ENCODE results near the gene KCND2.
A peak's percentile ranks its signal among the peaks of the same experiment; 100 is the strongest.

KCND2 gene

DNA sequence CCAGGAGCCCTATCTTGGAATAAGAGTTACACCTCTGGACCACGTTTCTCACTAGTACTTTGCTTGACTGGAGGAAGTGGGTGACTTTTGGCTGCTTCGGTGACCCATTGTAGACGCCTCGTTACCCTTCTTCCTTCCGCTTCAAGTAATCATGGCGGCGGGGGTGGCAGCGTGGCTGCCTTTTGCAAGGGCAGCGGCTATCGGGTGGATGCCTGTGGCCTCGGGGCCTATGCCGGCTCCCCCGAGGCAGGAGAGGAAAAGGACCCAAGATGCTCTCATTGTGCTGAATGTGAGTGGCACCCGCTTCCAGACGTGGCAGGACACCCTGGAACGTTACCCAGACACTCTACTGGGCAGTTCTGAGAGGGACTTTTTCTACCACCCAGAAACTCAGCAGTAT, 1.5 kb downstream of the KCND2 start:
- TF ChIP-seq, protein P1, sequence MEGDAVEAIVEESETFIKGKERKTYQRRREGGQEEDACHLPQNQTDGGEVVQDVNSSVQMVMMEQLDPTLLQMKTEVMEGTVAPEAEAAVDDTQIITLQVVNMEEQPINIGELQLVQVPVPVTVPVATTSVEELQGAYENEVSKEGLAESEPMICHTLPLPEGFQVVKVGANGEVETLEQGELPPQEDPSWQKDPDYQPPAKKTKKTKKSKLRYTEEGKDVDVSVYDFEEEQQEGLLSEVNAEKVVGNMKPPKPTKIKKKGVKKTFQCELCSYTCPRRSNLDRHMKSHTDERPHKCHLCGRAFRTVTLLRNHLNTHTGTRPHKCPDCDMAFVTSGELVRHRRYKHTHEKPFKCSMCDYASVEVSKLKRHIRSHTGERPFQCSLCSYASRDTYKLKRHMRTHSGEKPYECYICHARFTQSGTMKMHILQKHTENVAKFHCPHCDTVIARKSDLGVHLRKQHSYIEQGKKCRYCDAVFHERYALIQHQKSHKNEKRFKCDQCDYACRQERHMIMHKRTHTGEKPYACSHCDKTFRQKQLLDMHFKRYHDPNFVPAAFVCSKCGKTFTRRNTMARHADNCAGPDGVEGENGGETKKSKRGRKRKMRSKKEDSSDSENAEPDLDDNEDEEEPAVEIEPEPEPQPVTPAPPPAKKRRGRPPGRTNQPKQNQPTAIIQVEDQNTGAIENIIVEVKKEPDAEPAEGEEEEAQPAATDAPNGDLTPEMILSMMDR (conservative IDR thresholded peaks at IDR 0.05; ENCODE audit: control insufficient read depth, insufficient read depth, low read depth, low read length) = no peak
- H3K4me3 ChIP-seq (ENCODE audit: control insufficient read depth, low read depth, low read length) = no peak overlapping the region
- no peak for DNase-seq (ENCODE audit: low read depth)

- TF ChIP-seq, protein P1 (conservative IDR thresholded peaks at IDR 0.05; ENCODE audit: control insufficient read depth, insufficient read depth, low read depth, low read length) = no peak
These were observed 1.9 kb downstream of the KCND2 start for GRCh38 chr7:120274899-120275298.

GRCh38 chr7:120276720-120277119, 3.7 kb downstream of the KCND2 start:
- DNase-seq (ENCODE audit: low read depth) = no peak
- H3K4me3 ChIP-seq (ENCODE audit: control insufficient read depth, low read depth, low read length) = no peak overlapping the region
- TF ChIP-seq, protein P1 (conservative IDR thresholded peaks at IDR 0.05; ENCODE audit: control insufficient read depth, insufficient read depth, low read depth, low read length) = no peak

More at GRCh38 chr7:120274899-120275298, 1.9 kb downstream of the KCND2 start:
- H3K4me3 ChIP-seq (ENCODE audit: control insufficient read depth, low read depth, low read length) = no peak overlapping the region
- DNase-seq (ENCODE audit: low read depth) = no peak

GRCh38 chr7:120278773-120279172, 5.8 kb downstream of the KCND2 start:
- no peak for DNase-seq (ENCODE audit: low read depth)
- TF ChIP-seq, protein P1 (conservative IDR thresholded peaks at IDR 0.05; ENCODE audit: control insufficient read depth, insufficient read depth, low read depth, low read length) = no peak
- no peak overlapping the region for H3K4me3 ChIP-seq (ENCODE audit: control insufficient read depth, low read depth, low read length)

GRCh38 chr7:120280743-120281142, 7.8 kb downstream of the KCND2 start:
- TF ChIP-seq, protein P1 (conservative IDR thresholded peaks at IDR 0.05; ENCODE audit: control insufficient read depth, insufficient read depth, low read depth, low read length) = no peak
- no peak overlapping the region for H3K4me3 ChIP-seq (ENCODE audit: control insufficient read depth, low read depth, low read length)
- DNase-seq (ENCODE audit: low read depth) = peak; percentile 31

- no peak for DNase-seq (ENCODE audit: low read depth)
- no peak overlapping the region for H3K4me3 ChIP-seq (ENCODE audit: control insufficient read depth, low read depth, low read length)
- TF ChIP-seq, protein P1 (conservative IDR thresholded peaks at IDR 0.05; ENCODE audit: control insufficient read depth, insufficient read depth, low read depth, low read length) = no peak
These were observed 20.1 kb downstream of the KCND2 start for GRCh38 chr7:120293027-120293426.

DNA sequence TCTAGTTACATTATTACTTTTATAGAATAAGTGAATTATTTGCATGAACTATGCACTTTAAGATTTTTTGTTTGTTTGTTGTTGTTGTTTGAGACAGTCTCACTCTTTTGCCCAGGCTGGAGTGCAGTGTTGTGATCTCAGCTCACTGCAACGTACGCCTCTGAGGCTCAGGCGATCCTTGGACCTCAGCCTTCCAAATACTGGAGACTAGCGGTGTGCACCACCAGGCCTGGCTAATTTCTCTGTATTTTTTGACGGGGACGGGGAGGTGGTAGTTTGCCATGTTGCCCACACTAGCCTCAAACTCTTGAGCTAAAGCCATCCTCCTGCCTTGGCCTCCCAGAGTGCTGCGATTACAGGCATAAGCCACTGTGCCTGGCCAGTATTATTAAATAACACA, 29.2 kb downstream of the KCND2 start:
- TF ChIP-seq, protein P1 (conservative IDR thresholded peaks at IDR 0.05; ENCODE audit: control insufficient read depth, insufficient read depth, low read depth, low read length) = no peak
- H3K4me3 ChIP-seq (ENCODE audit: control insufficient read depth, low read depth, low read length) = no peak overlapping the region
- DNase-seq (ENCODE audit: low read depth) = no peak

Measured in fibroblast of mammary gland (primary cell).